WTC11 (cell line): Measurements from ENCODE around the gene EDAR. TPM values are rescaled to one million over a fixed set of nuclear protein-coding genes. Genes with fewer than 3 reads are reported as not detected.

Source experiments
- ATAC-seq: fragments of 200-7000 bp; cut with Tn5 transposase; 2 replicates; pipeline ENCODE4 v1.10.0; 2021; ENCODE audit warnings: mild to moderate bottlenecking, moderate library complexity
- CTCF ChIA-PET: fragments of 300-600 bp; sonication (Branson Sonifier 250); formaldehyde crosslinking; loops from one replicate; lab custom pipeline; 2021; ENCODE audit warnings: antibody characterized with exemption; lab: Charles Lee
- POLR2A ChIA-PET: fragments of 350-600 bp; sonication (Branson Sonifier 250); formaldehyde crosslinking; loops from one replicate; lab custom pipeline; 2021; ENCODE audit warnings: antibody characterized with exemption; lab: Charles Lee
- DNase-seq: peaks from one replicate; pipeline ENCODE4 v3.0.0; 2021; ENCODE audit warnings: low spot score
- H3K27ac Mint-ChIP-seq: 2 replicates; pipeline ENCODE4 v1.8.0; 2021; ENCODE audit warnings: mixed read lengths
- H3K27me3 Mint-ChIP-seq: 2 replicates; pipeline ENCODE4 v1.8.0; 2021; ENCODE audit warnings: low read depth, mild to moderate bottlenecking, moderate library complexity, mixed read lengths
- H3K36me3 Mint-ChIP-seq: 2 replicates; pipeline ENCODE4 v1.8.0; 2021; ENCODE audit warnings: mixed read lengths
- H3K4me1 Mint-ChIP-seq: 2 replicates; pipeline ENCODE4 v1.8.0; 2022; ENCODE audit warnings: mixed read lengths
- H3K4me3 Mint-ChIP-seq: 2 replicates; pipeline ENCODE4 v1.8.0; 2021; ENCODE audit warnings: mild to moderate bottlenecking, moderate library complexity, mixed read lengths
- H3K9me3 Mint-ChIP-seq: 2 replicates; pipeline ENCODE4 v1.8.0; 2021; ENCODE audit warnings: mixed read lengths
- ETV6 ChIP-seq: sonication (generic); formaldehyde crosslinking; IDR thresholded peaks from 2 replicates; pipeline ENCODE4 v1.8.1; 2022; ENCODE audit warnings: mild to moderate bottlenecking, missing genetic modification reagents
- FOXK1 ChIP-seq: sonication (generic); formaldehyde crosslinking; IDR thresholded peaks from 2 replicates; pipeline ENCODE4 v1.8.0; 2022; ENCODE audit warnings: mild to moderate bottlenecking, moderate library complexity, missing genetic modification reagents
- GRHL2 ChIP-seq: fragments of 250-450 bp; sonication (Bioruptor Pico); IDR thresholded peaks from 2 replicates; pipeline ENCODE4 v1.8.0; 2022; ENCODE audit warnings: mild to moderate bottlenecking, moderate library complexity; ENCODE audit not compliant: insufficient replicate concordance, severe bottlenecking
- HMGA2 ChIP-seq: fragments of 250-450 bp; sonication (Bioruptor Pico); IDR thresholded peaks from 2 replicates; pipeline ENCODE4 v1.4.0; 2021; ENCODE audit warnings: mild to moderate bottlenecking, moderate library complexity
- MXD4 ChIP-seq: fragments of 250-450 bp; sonication (Bioruptor Pico); IDR thresholded peaks from 2 replicates; pipeline ENCODE4 v1.8.0; 2021; ENCODE audit warnings: mild to moderate bottlenecking, moderate library complexity, borderline replicate concordance
- MYBL2 ChIP-seq: sonication (generic); formaldehyde crosslinking; IDR thresholded peaks from 2 replicates; pipeline ENCODE4 v1.8.1; 2023; ENCODE audit warnings: mild to moderate bottlenecking, moderate library complexity, missing genetic modification reagents
- NR2C2 ChIP-seq: sonication (generic); formaldehyde crosslinking; IDR thresholded peaks from 2 replicates; pipeline ENCODE4 v1.8.0; 2022; ENCODE audit warnings: mild to moderate bottlenecking, missing genetic modification reagents
- PRRX2 ChIP-seq: fragments of 250-450 bp; sonication (Bioruptor Pico); IDR thresholded peaks from 2 replicates; pipeline ENCODE4 v1.8.0; 2021; ENCODE audit warnings: mild to moderate bottlenecking
- ZNF138 ChIP-seq: sonication (generic); formaldehyde crosslinking; conservative IDR thresholded peaks from 2 replicates; pipeline ENCODE4 v1.8.1; 2022; ENCODE audit warnings: mild to moderate bottlenecking, moderate library complexity, missing genetic modification reagents
- ZNF416 ChIP-seq: fragments of 250-450 bp; sonication (Bioruptor Pico); IDR thresholded peaks from 2 replicates; pipeline ENCODE4 v1.9.0; 2021; ENCODE audit warnings: mild to moderate bottlenecking, inconsistent platforms
- total RNA-seq: library from RNA; stranded (reverse); gene quantifications from 3 replicates; pipeline ENCODE4 v1.2.3, GENCODE V29; 2021
- TF ChIP-seq, protein P1 (sequence below): sonication (generic); formaldehyde crosslinking; IDR thresholded peaks from 2 replicates; pipeline ENCODE4 v1.8.1; 2023; ENCODE audit warnings: mild to moderate bottlenecking, moderate library complexity, missing genetic modification reagents
- TF ChIP-seq, protein P2 (sequence below): sonication (generic); formaldehyde crosslinking; IDR thresholded peaks from 2 replicates; pipeline ENCODE4 v1.8.1; 2022; ENCODE audit warnings: missing genetic modification reagents, borderline replicate concordance
- TF ChIP-seq, protein P3 (sequence below): fragments of 250-450 bp; sonication (Bioruptor Pico); IDR thresholded peaks from 2 replicates; pipeline ENCODE4 v1.9.0; 2021; ENCODE audit warnings: mild to moderate bottlenecking, borderline replicate concordance
- TF ChIP-seq, protein P4 (sequence below): sonication (generic); formaldehyde crosslinking; IDR thresholded peaks from 2 replicates; pipeline ENCODE4 v1.8.0; 2022; ENCODE audit warnings: mild to moderate bottlenecking, missing genetic modification reagents
- TF ChIP-seq, protein P5 (sequence below): sonication (generic); formaldehyde crosslinking; IDR thresholded peaks from 2 replicates; pipeline ENCODE4 v1.8.1; 2022; ENCODE audit warnings: mild to moderate bottlenecking, moderate library complexity, missing genetic modification reagents
- TF ChIP-seq, protein P6 (sequence below): sonication (generic); formaldehyde crosslinking; conservative IDR thresholded peaks from 2 replicates; pipeline ENCODE4 v1.8.1; 2023; ENCODE audit warnings: mild to moderate bottlenecking, low read depth, missing genetic modification reagents, moderate library complexity

Gene EDAR
- total RNA-seq, 1 experiment from 2014 or later = not detected

DNA sequence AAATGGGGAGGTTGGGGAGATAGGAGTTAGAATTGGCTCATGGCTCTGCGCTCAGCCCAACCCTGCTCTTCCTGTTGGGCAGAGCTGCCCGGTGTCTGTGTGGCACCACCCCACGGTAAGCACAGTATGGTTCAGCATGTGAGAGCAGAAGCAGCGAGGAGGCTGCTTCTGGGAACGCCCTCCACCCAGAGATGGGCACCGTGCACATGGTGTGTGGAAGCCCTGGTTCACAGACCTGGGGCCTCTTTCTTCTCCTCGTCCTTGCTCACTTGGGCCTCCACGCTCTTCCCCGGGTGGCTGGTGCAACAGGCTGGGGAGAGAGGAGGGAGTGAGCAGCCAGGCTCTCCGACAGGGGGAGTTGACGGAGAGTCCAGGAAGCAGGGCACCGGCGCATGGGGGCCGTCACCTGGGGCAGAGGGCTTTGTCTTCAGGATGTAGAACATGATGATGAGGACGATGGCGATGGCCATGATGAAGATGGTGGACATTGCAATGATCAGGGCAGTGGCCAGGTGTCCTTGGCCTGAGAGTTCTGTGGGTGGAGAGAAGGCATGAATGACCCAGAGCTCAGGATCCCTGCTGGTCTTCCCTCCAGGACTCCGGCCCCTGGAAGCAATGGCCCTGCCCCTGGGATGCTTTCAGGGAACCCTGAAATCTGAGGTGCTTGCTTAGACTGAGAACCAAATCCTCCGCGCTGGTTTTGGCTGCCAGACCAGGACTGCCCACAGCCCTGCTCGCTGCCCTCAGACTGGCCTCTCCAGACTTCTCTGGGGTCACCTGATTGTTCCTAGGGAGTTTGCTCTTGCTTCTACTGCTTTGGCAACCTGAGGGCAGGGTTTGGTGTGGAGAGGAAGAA is 78.3 kb downstream of the EDAR start:
- CTCF ChIA-PET = no interaction called here

More for the DNA sequence above, 78.3 kb downstream of the EDAR start:
- no peak overlapping the region for H3K27ac Mint-ChIP-seq
- no peaks in the 10 kb centered on the region for H3K9me3 Mint-ChIP-seq
- no peaks in the 10 kb centered on the region for H3K4me1 Mint-ChIP-seq
- TF ChIP-seq, protein P1, sequence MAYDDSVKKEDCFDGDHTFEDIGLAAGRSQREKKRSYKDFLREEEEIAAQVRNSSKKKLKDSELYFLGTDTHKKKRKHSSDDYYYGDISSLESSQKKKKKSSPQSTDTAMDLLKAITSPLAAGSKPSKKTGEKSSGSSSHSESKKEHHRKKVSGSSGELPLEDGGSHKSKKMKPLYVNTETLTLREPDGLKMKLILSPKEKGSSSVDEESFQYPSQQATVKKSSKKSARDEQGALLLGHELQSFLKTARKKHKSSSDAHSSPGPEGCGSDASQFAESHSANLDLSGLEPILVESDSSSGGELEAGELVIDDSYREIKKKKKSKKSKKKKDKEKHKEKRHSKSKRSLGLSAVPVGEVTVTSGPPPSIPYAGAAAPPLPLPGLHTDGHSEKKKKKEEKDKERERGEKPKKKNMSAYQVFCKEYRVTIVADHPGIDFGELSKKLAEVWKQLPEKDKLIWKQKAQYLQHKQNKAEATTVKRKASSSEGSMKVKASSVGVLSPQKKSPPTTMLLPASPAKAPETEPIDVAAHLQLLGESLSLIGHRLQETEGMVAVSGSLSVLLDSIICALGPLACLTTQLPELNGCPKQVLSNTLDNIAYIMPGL (CRISPR knock-in tag) = no peak
- TF ChIP-seq GRHL2 (CRISPR knock-in tag) = no peak
- TF ChIP-seq, protein P2, sequence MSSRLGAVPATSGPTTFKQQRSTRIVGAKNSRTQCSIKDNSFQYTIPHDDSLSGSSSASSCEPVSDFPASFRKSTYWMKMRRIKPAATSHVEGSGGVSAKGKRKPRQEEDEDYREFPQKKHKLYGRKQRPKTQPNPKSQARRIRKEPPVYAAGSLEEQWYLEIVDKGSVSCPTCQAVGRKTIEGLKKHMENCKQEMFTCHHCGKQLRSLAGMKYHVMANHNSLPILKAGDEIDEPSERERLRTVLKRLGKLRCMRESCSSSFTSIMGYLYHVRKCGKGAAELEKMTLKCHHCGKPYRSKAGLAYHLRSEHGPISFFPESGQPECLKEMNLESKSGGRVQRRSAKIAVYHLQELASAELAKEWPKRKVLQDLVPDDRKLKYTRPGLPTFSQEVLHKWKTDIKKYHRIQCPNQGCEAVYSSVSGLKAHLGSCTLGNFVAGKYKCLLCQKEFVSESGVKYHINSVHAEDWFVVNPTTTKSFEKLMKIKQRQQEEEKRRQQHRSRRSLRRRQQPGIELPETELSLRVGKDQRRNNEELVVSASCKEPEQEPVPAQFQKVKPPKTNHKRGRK = no peak
- TF ChIP-seq FOXK1 (CRISPR knock-in tag) = no peak
- no peak for TF ChIP-seq ZNF416
- TF ChIP-seq NR2C2 (CRISPR knock-in tag) = no peak
- no peak for TF ChIP-seq MYBL2 (CRISPR knock-in tag)
- TF ChIP-seq, protein P3, sequence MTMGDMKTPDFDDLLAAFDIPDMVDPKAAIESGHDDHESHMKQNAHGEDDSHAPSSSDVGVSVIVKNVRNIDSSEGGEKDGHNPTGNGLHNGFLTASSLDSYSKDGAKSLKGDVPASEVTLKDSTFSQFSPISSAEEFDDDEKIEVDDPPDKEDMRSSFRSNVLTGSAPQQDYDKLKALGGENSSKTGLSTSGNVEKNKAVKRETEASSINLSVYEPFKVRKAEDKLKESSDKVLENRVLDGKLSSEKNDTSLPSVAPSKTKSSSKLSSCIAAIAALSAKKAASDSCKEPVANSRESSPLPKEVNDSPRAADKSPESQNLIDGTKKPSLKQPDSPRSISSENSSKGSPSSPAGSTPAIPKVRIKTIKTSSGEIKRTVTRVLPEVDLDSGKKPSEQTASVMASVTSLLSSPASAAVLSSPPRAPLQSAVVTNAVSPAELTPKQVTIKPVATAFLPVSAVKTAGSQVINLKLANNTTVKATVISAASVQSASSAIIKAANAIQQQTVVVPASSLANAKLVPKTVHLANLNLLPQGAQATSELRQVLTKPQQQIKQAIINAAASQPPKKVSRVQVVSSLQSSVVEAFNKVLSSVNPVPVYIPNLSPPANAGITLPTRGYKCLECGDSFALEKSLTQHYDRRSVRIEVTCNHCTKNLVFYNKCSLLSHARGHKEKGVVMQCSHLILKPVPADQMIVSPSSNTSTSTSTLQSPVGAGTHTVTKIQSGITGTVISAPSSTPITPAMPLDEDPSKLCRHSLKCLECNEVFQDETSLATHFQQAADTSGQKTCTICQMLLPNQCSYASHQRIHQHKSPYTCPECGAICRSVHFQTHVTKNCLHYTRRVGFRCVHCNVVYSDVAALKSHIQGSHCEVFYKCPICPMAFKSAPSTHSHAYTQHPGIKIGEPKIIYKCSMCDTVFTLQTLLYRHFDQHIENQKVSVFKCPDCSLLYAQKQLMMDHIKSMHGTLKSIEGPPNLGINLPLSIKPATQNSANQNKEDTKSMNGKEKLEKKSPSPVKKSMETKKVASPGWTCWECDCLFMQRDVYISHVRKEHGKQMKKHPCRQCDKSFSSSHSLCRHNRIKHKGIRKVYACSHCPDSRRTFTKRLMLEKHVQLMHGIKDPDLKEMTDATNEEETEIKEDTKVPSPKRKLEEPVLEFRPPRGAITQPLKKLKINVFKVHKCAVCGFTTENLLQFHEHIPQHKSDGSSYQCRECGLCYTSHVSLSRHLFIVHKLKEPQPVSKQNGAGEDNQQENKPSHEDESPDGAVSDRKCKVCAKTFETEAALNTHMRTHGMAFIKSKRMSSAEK = no peak
- TF ChIP-seq, protein P4, sequence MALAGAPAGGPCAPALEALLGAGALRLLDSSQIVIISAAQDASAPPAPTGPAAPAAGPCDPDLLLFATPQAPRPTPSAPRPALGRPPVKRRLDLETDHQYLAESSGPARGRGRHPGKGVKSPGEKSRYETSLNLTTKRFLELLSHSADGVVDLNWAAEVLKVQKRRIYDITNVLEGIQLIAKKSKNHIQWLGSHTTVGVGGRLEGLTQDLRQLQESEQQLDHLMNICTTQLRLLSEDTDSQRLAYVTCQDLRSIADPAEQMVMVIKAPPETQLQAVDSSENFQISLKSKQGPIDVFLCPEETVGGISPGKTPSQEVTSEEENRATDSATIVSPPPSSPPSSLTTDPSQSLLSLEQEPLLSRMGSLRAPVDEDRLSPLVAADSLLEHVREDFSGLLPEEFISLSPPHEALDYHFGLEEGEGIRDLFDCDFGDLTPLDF (CRISPR knock-in tag) = no peak
- no peak for TF ChIP-seq ETV6 (CRISPR knock-in tag)
- TF ChIP-seq, protein P5, sequence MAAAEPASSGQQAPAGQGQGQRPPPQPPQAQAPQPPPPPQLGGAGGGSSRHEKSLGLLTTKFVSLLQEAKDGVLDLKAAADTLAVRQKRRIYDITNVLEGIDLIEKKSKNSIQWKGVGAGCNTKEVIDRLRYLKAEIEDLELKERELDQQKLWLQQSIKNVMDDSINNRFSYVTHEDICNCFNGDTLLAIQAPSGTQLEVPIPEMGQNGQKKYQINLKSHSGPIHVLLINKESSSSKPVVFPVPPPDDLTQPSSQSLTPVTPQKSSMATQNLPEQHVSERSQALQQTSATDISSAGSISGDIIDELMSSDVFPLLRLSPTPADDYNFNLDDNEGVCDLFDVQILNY (CRISPR knock-in tag) = no peak
- TF ChIP-seq ZNF138 = no peak
- TF ChIP-seq MXD4 = no peak
- no peak for TF ChIP-seq PRRX2 (CRISPR knock-in tag)
- no peak for TF ChIP-seq HMGA2 (CRISPR knock-in tag)
- TF ChIP-seq, protein P6, sequence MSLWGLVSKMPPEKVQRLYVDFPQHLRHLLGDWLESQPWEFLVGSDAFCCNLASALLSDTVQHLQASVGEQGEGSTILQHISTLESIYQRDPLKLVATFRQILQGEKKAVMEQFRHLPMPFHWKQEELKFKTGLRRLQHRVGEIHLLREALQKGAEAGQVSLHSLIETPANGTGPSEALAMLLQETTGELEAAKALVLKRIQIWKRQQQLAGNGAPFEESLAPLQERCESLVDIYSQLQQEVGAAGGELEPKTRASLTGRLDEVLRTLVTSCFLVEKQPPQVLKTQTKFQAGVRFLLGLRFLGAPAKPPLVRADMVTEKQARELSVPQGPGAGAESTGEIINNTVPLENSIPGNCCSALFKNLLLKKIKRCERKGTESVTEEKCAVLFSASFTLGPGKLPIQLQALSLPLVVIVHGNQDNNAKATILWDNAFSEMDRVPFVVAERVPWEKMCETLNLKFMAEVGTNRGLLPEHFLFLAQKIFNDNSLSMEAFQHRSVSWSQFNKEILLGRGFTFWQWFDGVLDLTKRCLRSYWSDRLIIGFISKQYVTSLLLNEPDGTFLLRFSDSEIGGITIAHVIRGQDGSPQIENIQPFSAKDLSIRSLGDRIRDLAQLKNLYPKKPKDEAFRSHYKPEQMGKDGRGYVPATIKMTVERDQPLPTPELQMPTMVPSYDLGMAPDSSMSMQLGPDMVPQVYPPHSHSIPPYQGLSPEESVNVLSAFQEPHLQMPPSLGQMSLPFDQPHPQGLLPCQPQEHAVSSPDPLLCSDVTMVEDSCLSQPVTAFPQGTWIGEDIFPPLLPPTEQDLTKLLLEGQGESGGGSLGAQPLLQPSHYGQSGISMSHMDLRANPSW (CRISPR knock-in tag) = no peak
- ATAC-seq (no peak), DNase-seq (no peak)
- no peaks in the 10 kb centered on the region; the same call in 1 of the 2 replicates for H3K27me3 Mint-ChIP-seq
- H3K36me3 Mint-ChIP-seq = no peaks in the 10 kb centered on the region
- no peak overlapping the region for H3K4me3 Mint-ChIP-seq
- POLR2A ChIA-PET = no interaction called here
